Astrocyte (in vitro differentiated cells and primary cell): Measurements from ENCODE around the gene APCS.

Source experiments
- CTCF ChIP-seq: IDR thresholded peaks from 2 replicates; pipeline ENCODE4 v1.5.1; 2011; ENCODE audit warnings: low read depth, mild to moderate bottlenecking, inconsistent platforms, low read length, moderate library complexity; ENCODE audit not compliant: insufficient read depth
- EZH2 ChIP-seq: IDR thresholded peaks from 2 replicates; pipeline ENCODE4 v1.6.1; 2012; ENCODE audit warnings: mild to moderate bottlenecking, low read length, inconsistent platforms; ENCODE audit not compliant: insufficient read depth

- TF ChIP-seq CTCF, result no peak
- TF ChIP-seq EZH2, result no peak
Measured at GRCh38 chr1:159598196-159598595, 10.6 kb downstream of the APCS start.
